Mucosa of descending colon (tissue), 3 donors: Measurements from ENCODE around the gene SIGLEC7. TPM values are rescaled to one million over a fixed set of nuclear protein-coding genes. Genes with fewer than 3 reads are reported as not detected.
A peak's percentile ranks its signal among the peaks of the same experiment; 100 is the strongest.
"Not testable (repeated sequence)": the region's sequence is repeated elsewhere in the genome, so short reads cannot be mapped to it uniquely, and the experiment has no call there.

ENCODE experiments used
- ATAC-seq: fragments of 200-7000 bp; cut with Tn5 transposase; one replicate; pipeline ENCODE4 v1.9.1; 2020; ENCODE audit warnings: mild to moderate bottlenecking, moderate library complexity
- DNase-seq, 3 donors: peaks; one replicate each; pipeline ENCODE4 v3.0.0-alpha.2; 2020
- H3K36me3 ChIP-seq: fragments of 200-600 bp; one replicate; pipeline ENCODE4 v1.8.0; 2021; ENCODE audit warnings: low read depth, mild to moderate bottlenecking
- H3K4me1 ChIP-seq: fragments of 200-600 bp; one replicate; pipeline ENCODE4 v1.8.0; 2021; ENCODE audit warnings: low read depth, mild to moderate bottlenecking
- H3K4me3 ChIP-seq: fragments of 200-600 bp; one replicate; pipeline ENCODE4 v1.8.0; 2021; ENCODE audit warnings: mild to moderate bottlenecking
- H3K9me3 ChIP-seq: fragments of 200-600 bp; one replicate; pipeline ENCODE4 v1.8.0; 2021; ENCODE audit warnings: mild to moderate bottlenecking
- CTCF ChIP-seq: fragments of 200-600 bp; IDR thresholded peaks from one replicate; pipeline ENCODE4 v1.8.0; 2022; ENCODE audit warnings: antibody characterized with exemption, mild to moderate bottlenecking
- intact Hi-C, 2 donors: fragments of 100-400 bp; cut with DNase I in 1 of 2; cut with micrococcal nuclease in 1 of 2; formaldehyde crosslinking; loops; one replicate each; pipeline versions ENCODE4 v1.11.0 to v1.11.1; 2022; cut with DNase I, micrococcal nuclease
- total RNA-seq, 3 donors: library from RNA; stranded (reverse); fragmentation: NEBNext Ultra II Directional in 2 of 3; extraction: Animal tissue kit (Norgen Biotek cat#: 25700) in 2 of 3; gene quantifications; one replicate each; pipeline versions ENCODE4 v1.2.1 to v1.2.4, GENCODE V29; 2021 to 2023
- donor health status: DM: no; HTN: no; CAD: no; lungs with moderate emphysema.
- donor health status: DM: no; HTN: no; CAD: no.
- donor health status: DM: no; HTN: yes; CAD: no.

The SIGLEC7 gene
- total RNA-seq, 3 donors from 2014 or later: 1.2 to 2.5 (median 1.4) TPM

- Histone ChIP-seq H3K36me3 (no peaks in the 10 kb centered on the region), H3K9me3 (no peaks in the 10 kb centered on the region), H3K4me3 (no peak overlapping the region), H3K4me1 (no peaks in the 10 kb centered on the region)
- TF ChIP-seq CTCF: no peak
- DNase-seq: no peak
- no peak for ATAC-seq
- intact Hi-C loops: no loop called here
These were observed 21.2 kb downstream of the SIGLEC7 start for GRCh38 chr19:51163257-51163656.

- no peak overlapping the region for H3K4me3 ChIP-seq
- ATAC-seq (no peak), DNase-seq (no peak)
- no peaks in the 10 kb centered on the region for H3K9me3 ChIP-seq
- no peaks in the 10 kb centered on the region for H3K4me1 ChIP-seq
- intact Hi-C loops: no loop called here
- no peak for TF ChIP-seq CTCF
- no peaks in the 10 kb centered on the region for H3K36me3 ChIP-seq
These were observed 22.1 kb downstream of the SIGLEC7 start for GRCh38 chr19:51164215-51164614.

GRCh38 chr19:51166846-51167490, 24.9 kb downstream of the SIGLEC7 start:
- H3K9me3 ChIP-seq: no peaks in the 10 kb centered on the region
- intact Hi-C loops: no loop called here
- DNase-seq (peak in 1 of 3 donors; percentile 38), ATAC-seq (peak; percentile 64)
- no peak for TF ChIP-seq CTCF
- no peak overlapping the region for H3K4me3 ChIP-seq
- no peaks in the 10 kb centered on the region for H3K36me3 ChIP-seq
- no peaks in the 10 kb centered on the region for H3K4me1 ChIP-seq

GRCh38 chr19:51168564-51169282, 26.6 kb downstream of the SIGLEC7 start:
- no peak for TF ChIP-seq CTCF
- H3K36me3 ChIP-seq: no peaks in the 10 kb centered on the region
- no peak overlapping the region for H3K4me3 ChIP-seq
- DNase-seq: no peak
- ATAC-seq: no peak
- H3K4me1 ChIP-seq: no peaks in the 10 kb centered on the region
- intact Hi-C loops: no loop called here
- no peaks in the 10 kb centered on the region for H3K9me3 ChIP-seq

- peak in 2 of 3 donors; percentile 68 to 80 for DNase-seq
- intact Hi-C loops: not testable (repeated sequence)
These were observed 27.3 kb downstream of the SIGLEC7 start for GRCh38 chr19:51169283-51169918.

More at GRCh38 chr19:51169283-51169918, 27.3 kb downstream of the SIGLEC7 start:
- H3K9me3 ChIP-seq, ATAC-seq, H3K36me3 ChIP-seq, H3K4me3 ChIP-seq, H3K4me1 ChIP-seq: not testable (repeated sequence)
- peak; percentile 78 for TF ChIP-seq CTCF
